Erythroblast (primary cell): ENCODE data around the gene NCR2.

ENCODE experiments used
- GATA1 ChIP-seq: IDR thresholded peaks from 2 replicates; pipeline ENCODE4 v1.6.1; 2011; ENCODE audit warnings: low read depth, mild to moderate bottlenecking, control low read depth, low read length, moderate library complexity
- POLR2A ChIP-seq: IDR thresholded peaks from 2 replicates; pipeline ENCODE4 v1.6.1; 2011; ENCODE audit warnings: mild to moderate bottlenecking, low read length

DNA sequence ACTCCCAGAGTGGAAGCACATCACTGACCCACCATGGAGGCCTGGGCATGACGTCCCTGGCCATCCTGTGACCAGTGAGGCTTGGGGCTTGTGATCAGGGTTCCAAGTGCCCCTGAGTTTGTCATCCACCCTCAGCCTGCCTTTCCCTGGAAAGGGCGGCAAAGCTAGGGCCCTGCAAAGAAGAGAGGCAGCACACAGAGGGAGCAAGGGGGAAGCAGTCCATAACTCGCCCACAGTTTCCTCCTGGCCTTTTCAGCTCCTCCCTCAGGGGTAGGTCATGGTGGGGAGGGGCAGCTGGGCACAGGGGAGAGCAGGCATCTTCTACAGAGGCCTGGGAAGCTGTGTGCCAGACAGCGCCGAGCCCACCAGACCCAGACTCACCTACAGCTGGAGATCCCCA, at the start of gene NCR2:
- TF ChIP-seq POLR2A: no peak
- no peak for TF ChIP-seq GATA1
